Measurements from ENCODE around the gene SPATA13. TPM values are rescaled to one million over a fixed set of nuclear protein-coding genes. Genes with fewer than 3 reads are reported as not detected.

Gene SPATA13
- total RNA-seq, result 100 to 1,000 TPM; 108 to 141 (median 141) TPM
- total RNA-seq (2013), result 80.2 TPM

DNA sequence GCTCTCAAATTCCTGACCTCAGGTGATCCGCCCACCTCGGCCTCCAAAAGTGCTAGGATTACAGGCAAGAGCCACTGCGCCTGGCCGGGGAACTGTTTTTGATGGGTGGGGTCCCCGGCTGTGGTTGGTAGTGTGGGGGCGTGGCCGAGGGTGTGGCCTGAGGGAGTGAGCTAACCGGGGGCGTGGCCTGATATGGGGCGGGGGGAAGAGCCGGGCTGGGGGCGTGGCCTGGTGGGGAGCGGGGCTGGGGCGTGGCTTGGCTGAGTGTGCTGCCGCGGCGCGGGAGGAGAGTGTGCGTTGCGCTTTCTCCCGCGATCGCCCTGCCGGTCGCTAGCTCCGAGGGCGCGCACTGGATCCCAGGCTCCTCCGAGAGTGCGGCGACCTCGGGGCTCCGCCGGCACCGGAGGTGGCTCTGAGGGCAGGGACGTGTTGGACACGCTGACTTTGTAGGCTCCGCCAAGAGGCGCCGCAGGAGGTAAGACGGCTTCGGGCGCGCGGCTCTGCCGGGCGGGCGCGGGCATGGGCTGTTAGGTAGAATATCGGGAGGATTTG is at the start of gene SPATA13:
TSS of gene SPATA13 (plus strand) at position 263 of the 552 bp plus-strand sequence. CDS start 62,210 bp downstream, outside the sequence.
- TF ChIP-seq, protein P1, sequence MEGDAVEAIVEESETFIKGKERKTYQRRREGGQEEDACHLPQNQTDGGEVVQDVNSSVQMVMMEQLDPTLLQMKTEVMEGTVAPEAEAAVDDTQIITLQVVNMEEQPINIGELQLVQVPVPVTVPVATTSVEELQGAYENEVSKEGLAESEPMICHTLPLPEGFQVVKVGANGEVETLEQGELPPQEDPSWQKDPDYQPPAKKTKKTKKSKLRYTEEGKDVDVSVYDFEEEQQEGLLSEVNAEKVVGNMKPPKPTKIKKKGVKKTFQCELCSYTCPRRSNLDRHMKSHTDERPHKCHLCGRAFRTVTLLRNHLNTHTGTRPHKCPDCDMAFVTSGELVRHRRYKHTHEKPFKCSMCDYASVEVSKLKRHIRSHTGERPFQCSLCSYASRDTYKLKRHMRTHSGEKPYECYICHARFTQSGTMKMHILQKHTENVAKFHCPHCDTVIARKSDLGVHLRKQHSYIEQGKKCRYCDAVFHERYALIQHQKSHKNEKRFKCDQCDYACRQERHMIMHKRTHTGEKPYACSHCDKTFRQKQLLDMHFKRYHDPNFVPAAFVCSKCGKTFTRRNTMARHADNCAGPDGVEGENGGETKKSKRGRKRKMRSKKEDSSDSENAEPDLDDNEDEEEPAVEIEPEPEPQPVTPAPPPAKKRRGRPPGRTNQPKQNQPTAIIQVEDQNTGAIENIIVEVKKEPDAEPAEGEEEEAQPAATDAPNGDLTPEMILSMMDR (IDR thresholded peaks at IDR 0.05), result no peak
- Histone ChIP-seq H3K4me3 (ENCODE audit: low read length) (peak within 1 kb of the TSS; percentile 55), H3K36me3 (ENCODE audit: control insufficient read depth, insufficient read depth, low read length) (no peaks in the 10 kb centered on the region), H3K27ac (ENCODE audit: low read length) (no peak within 1 kb of the TSS), H3K27me3 (ENCODE audit: control insufficient read depth, insufficient read depth, low read length) (peaks cover 7% of the 10 kb centered on the region), H3K4me1 (ENCODE audit: control insufficient read depth, insufficient read depth, low read length) (peaks cover 24% of the 10 kb centered on the region), H3K9me3 (ENCODE audit: control insufficient read depth, insufficient read depth, low read length) (no peaks in the 10 kb centered on the region)
- under 1% methylated on average over 50 of the region's 50 CpGs for WGBS (ENCODE audit: insufficient coverage)
- Mint-ChIP-seq H3K4me3 (peak within 1 kb of the TSS; percentile 90), H3K36me3 (no peaks in the 10 kb centered on the region), H3K27me3 (ENCODE audit: low read depth in 2 of 2) (peaks cover 15 to 25% of the 10 kb centered on the region in 2 donors), H3K4me1 (peaks cover 14 to 26% of the 10 kb centered on the region in 2 donors), H3K9me3 (no peaks in the 10 kb centered on the region), H3K27ac (peak within 1 kb of the TSS in 1 of 2 donors; percentile 72)
- peak; percentile 86 to 96 for DNase-seq
- intact Hi-C loops (cut with micrococcal nuclease), result loop anchor here (2.0 to 5.0 kb wide), 2 partner anchors 62 to 786 kb away; no protein-coding TSS in a partner anchor
- peak; percentile 98 for ATAC-seq

DNA sequence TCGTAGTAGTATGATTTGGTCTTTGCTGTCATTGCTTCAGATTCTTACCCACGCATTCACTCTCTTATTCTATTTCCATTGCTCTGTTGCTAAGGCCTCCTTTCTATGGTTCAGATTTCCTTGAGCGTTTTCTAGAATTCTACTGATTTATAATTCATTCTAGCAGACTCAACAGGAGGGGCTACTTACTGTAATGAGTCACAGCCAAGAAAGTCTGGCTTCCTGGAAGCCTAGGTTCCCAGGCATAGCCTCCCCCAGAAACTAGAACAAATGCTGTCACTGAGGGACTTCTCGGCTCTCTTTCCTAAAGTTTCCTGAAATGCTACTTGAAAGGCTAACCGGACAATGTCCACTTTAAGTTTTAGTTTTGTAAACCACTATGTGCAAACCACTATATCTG is 47.7 kb upstream of the SPATA13 start:
- 96% methylated on average over 5 of the region's 5 CpGs for WGBS (ENCODE audit: insufficient coverage)
- intact Hi-C loops (cut with micrococcal nuclease), result no loop called here
- Mint-ChIP-seq H3K4me3 (no peak overlapping the region), H3K9me3 (no peaks in the 10 kb centered on the region), H3K4me1 (no peaks in the 10 kb centered on the region), H3K36me3 (no peaks in the 10 kb centered on the region), H3K27ac (no peak overlapping the region), H3K27me3 (ENCODE audit: low read depth in 2 of 2) (peaks cover 7 to 16% of the 10 kb centered on the region in 2 donors)
- H3K9me3 ChIP-seq (ENCODE audit: control insufficient read depth, insufficient read depth, low read length), result no peaks in the 10 kb centered on the region
- H3K4me3 ChIP-seq (ENCODE audit: low read length), result no peak overlapping the region
- no peaks in the 10 kb centered on the region for H3K27me3 ChIP-seq (ENCODE audit: control insufficient read depth, insufficient read depth, low read length)
- DNase-seq, result no peak
- no peaks in the 10 kb centered on the region for H3K4me1 ChIP-seq (ENCODE audit: control insufficient read depth, insufficient read depth, low read length)
- TF ChIP-seq, protein P1 (IDR thresholded peaks at IDR 0.05), result no peak
- H3K36me3 ChIP-seq (ENCODE audit: control insufficient read depth, insufficient read depth, low read length), result no peaks in the 10 kb centered on the region
- H3K27ac ChIP-seq (ENCODE audit: low read length), result no peak overlapping the region
- no peak for ATAC-seq

DNA sequence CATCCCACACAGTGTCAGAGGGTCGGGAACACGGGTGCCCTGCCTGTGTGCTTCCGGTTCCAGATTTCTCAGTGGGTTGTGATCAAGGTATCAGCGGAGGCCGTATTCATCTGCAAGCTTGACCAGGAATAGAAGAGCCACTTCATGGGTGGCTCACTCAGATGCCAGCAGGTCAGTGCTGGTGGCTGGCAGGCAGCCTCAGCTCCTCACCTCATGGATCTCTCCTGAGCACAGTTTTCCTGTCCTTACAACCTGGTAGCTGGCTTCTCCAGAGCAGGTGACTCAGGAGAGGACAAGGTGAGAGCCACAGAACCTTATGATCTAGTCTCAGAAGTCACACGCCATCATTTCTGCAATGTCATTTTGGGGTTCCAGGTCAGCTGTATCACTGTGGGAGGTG is 44.8 kb upstream of the SPATA13 start:
- H3K4me3 ChIP-seq (ENCODE audit: low read length), result no peak overlapping the region
- H3K36me3 ChIP-seq (ENCODE audit: control insufficient read depth, insufficient read depth, low read length), result no peaks in the 10 kb centered on the region
- intact Hi-C loops (cut with micrococcal nuclease), result no loop called here
- no peak overlapping the region for H3K27ac ChIP-seq (ENCODE audit: low read length)
- no peaks in the 10 kb centered on the region for H3K4me1 ChIP-seq (ENCODE audit: control insufficient read depth, insufficient read depth, low read length)
- Mint-ChIP-seq H3K4me1 (peaks cover 0 to 5% of the 10 kb centered on the region in 2 donors), H3K9me3 (no peaks in the 10 kb centered on the region), H3K27ac (no peak overlapping the region), H3K36me3 (no peaks in the 10 kb centered on the region), H3K4me3 (no peak overlapping the region), H3K27me3 (ENCODE audit: low read depth in 2 of 2) (peaks cover 7 to 11% of the 10 kb centered on the region in 2 donors)
- whole genome bisulfite sequencing (ENCODE audit: insufficient coverage), result 95% methylated on average over 6 of the region's 6 CpGs
- ATAC-seq, result no peak
- no peaks in the 10 kb centered on the region for H3K9me3 ChIP-seq (ENCODE audit: control insufficient read depth, insufficient read depth, low read length)
- TF ChIP-seq, protein P1 (IDR thresholded peaks at IDR 0.05), result no peak
- DNase-seq, result no peak
- H3K27me3 ChIP-seq (ENCODE audit: control insufficient read depth, insufficient read depth, low read length), result no peaks in the 10 kb centered on the region

DNA sequence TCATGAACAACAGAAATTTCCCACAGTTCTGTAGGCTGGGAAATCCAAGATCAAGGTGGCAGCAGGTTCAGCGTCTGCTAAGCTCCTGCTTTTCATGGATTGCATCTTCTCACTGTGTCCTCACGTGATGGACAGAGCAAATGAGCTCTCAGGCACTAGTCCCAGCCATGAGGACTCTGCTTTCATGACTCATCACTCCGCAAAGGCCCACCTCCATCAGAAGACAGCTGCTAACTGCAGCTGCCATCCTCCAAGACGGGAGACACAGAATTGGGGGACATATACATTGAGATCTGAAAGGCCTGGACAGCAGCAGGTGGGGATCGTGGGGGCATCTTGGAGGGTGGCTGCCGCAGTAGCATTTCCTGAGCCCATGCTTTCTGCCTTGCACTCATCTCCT is 44.4 kb upstream of the SPATA13 start:
- H3K4me3 ChIP-seq (ENCODE audit: low read length), result no peak overlapping the region
- no peak overlapping the region for H3K27ac ChIP-seq (ENCODE audit: low read length)
- ATAC-seq (no peak), DNase-seq (no peak)
- peaks cover 7 to 11% of the 10 kb centered on the region in 2 donors for H3K27me3 Mint-ChIP-seq (ENCODE audit: low read depth in 2 of 2)
- intact Hi-C loops (cut with micrococcal nuclease), result no loop called here
- no peaks in the 10 kb centered on the region for H3K27me3 ChIP-seq (ENCODE audit: control insufficient read depth, insufficient read depth, low read length)
- H3K4me1 ChIP-seq (ENCODE audit: control insufficient read depth, insufficient read depth, low read length), result no peaks in the 10 kb centered on the region
- no peaks in the 10 kb centered on the region for H3K36me3 Mint-ChIP-seq
- whole genome bisulfite sequencing (ENCODE audit: insufficient coverage), result 89% methylated on average over 6 of the region's 6 CpGs
- no peaks in the 10 kb centered on the region for H3K9me3 ChIP-seq (ENCODE audit: control insufficient read depth, insufficient read depth, low read length)
- peaks cover 0 to 5% of the 10 kb centered on the region in 2 donors for H3K4me1 Mint-ChIP-seq
- no peaks in the 10 kb centered on the region for H3K36me3 ChIP-seq (ENCODE audit: control insufficient read depth, insufficient read depth, low read length)
- no peak overlapping the region for H3K4me3 Mint-ChIP-seq
- no peaks in the 10 kb centered on the region for H3K9me3 Mint-ChIP-seq
- TF ChIP-seq, protein P1 (IDR thresholded peaks at IDR 0.05), result no peak
- H3K27ac Mint-ChIP-seq, result no peak overlapping the region

All from natural killer cell (primary cell).